ENCODE measurements around the gene TMEM131. TPM values are rescaled to one million over a fixed set of nuclear protein-coding genes. Genes with fewer than 3 reads are reported as not detected.
A peak's percentile ranks its signal among the peaks of the same experiment; 100 is the strongest.

The TMEM131 gene
- total RNA-seq, 1 donor: 30.0 TPM

DNA sequence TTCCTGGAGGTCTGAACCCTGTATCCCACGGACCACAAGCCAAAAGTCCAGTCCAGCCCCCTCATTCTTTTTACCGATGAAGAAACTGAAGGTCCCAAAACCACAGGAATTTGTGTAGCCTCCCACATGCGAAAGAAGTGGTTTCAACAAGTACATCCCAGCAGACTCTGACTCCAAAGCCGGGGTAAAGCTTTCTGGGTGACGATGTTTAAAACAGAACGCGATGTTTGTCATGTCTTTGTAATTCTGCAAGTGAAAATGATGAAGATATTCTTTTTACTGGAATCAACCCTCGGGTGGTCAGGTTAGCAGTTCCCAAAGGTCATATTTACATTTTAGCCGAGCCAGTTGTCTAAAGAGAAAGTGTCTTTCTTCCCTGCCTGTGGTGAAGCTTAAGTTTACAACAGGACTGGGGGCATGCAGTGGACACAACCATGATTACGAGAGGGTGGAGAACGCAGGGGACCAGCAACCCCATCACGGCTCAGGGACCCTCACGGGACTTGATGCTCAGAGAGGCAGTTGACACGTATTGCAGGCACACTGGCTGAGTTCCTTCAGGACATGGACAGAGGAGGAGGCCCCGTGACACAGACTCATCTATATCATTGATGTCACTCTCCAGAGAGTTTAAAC lies 17.8 kb upstream of the TMEM131 start:
- Histone ChIP-seq H3K27me3 (ENCODE audit: insufficient read depth, low read length) (no peaks in the 10 kb centered on the region), H3K27ac (ENCODE audit: low read depth, low read length) (peak overlapping the region; percentile 58), H3K4me1 (ENCODE audit: insufficient read depth, low read length) (peaks cover 30% of the 10 kb centered on the region), H3K4me3 (ENCODE audit: insufficient read depth, low read length) (peak overlapping the region; percentile 60), H2AFZ (ENCODE audit: low read length) (peak overlapping the region; percentile 88), H3K36me3 (ENCODE audit: insufficient read depth, low read length) (no peaks in the 10 kb centered on the region), H3K79me2 (ENCODE audit: insufficient read depth, low read length) (no peaks in the 10 kb centered on the region), H3K4me2 (ENCODE audit: insufficient read depth, low read length) (peak overlapping the region; percentile 86), H4K20me1 (ENCODE audit: insufficient read depth, low read length) (no peaks in the 10 kb centered on the region), H3K9me3 (ENCODE audit: low read depth, low read length) (no peaks in the 10 kb centered on the region)
- peak; percentile 90 for DNase-seq (ENCODE audit: insufficient read length, low spot score, missing footprints)
- TF ChIP-seq CTCF (IDR thresholded peaks at IDR 0.05; ENCODE audit: extremely low read depth, low read depth, low read length): no peak

GRCh38 chr2:98012561-98012991 lies 16.8 kb upstream of the TMEM131 start:
- no peak for DNase-seq (ENCODE audit: insufficient read length, low spot score, missing footprints)
- Histone ChIP-seq H2AFZ (ENCODE audit: low read length) (no peak overlapping the region), H3K4me3 (ENCODE audit: insufficient read depth, low read length) (no peak overlapping the region), H3K79me2 (ENCODE audit: insufficient read depth, low read length) (no peaks in the 10 kb centered on the region), H3K36me3 (ENCODE audit: insufficient read depth, low read length) (no peaks in the 10 kb centered on the region), H3K27ac (ENCODE audit: low read depth, low read length) (no peak overlapping the region), H3K4me1 (ENCODE audit: insufficient read depth, low read length) (peaks cover 30% of the 10 kb centered on the region), H3K9me3 (ENCODE audit: low read depth, low read length) (no peaks in the 10 kb centered on the region), H3K4me2 (ENCODE audit: insufficient read depth, low read length) (no peak overlapping the region), H3K27me3 (ENCODE audit: insufficient read depth, low read length) (no peaks in the 10 kb centered on the region), H4K20me1 (ENCODE audit: insufficient read depth, low read length) (no peaks in the 10 kb centered on the region)
- TF ChIP-seq CTCF (IDR thresholded peaks at IDR 0.05; ENCODE audit: extremely low read depth, low read depth, low read length): no peak

DNA sequence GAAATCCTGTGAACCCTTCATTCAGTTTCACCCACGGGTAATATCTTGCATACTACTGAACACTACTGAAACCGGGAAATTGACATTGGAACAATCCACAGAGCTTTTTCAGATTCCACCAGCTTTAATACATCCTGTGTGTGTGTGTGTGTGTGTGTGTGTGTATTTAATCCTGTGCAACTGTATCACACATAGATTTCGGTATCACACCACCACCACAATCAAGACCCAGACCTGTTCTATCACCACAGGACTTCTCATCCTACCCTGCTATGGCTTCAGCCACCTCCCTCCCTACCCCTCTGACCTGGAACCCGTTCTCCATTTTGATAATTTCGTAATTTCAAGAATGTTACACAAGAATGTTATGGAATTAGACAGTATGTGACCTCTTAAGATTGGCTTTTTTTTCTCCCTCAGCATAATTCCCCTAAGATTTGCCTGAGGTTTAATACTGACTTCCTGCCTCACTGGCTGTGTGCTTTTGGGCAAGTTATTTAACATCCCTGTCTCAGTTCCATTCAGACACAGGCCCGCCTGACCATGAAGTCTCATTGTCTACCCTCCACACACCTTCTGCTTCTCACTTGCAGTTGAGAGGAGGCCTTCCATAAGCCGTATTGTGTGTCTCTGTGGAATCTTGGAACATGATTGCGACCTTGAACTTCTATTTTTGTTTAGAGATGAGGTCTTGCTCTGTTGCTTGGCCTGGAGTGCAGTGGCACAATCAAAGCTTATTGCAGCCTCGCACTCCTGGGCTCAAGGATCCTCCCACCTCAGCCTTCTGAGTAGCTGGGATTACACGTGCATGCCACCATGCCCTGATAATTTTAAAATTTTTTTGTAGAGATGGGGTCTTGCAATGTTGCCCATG lies 14.4 kb upstream of the TMEM131 start:
- H3K4me1 ChIP-seq (ENCODE audit: insufficient read depth, low read length): peaks cover 25% of the 10 kb centered on the region

More for the DNA sequence above, 14.4 kb upstream of the TMEM131 start:
- Histone ChIP-seq H3K4me2 (ENCODE audit: insufficient read depth, low read length) (peak overlapping the region; percentile 32), H3K27ac (ENCODE audit: low read depth, low read length) (peak overlapping the region; percentile 41), H2AFZ (ENCODE audit: low read length) (peak overlapping the region; percentile 91), H3K4me3 (ENCODE audit: insufficient read depth, low read length) (peak overlapping the region; percentile 19), H3K9me3 (ENCODE audit: low read depth, low read length) (no peaks in the 10 kb centered on the region), H4K20me1 (ENCODE audit: insufficient read depth, low read length) (no peaks in the 10 kb centered on the region), H3K36me3 (ENCODE audit: insufficient read depth, low read length) (no peaks in the 10 kb centered on the region), H3K27me3 (ENCODE audit: insufficient read depth, low read length) (no peaks in the 10 kb centered on the region), H3K79me2 (ENCODE audit: insufficient read depth, low read length) (no peaks in the 10 kb centered on the region)
- TF ChIP-seq CTCF (IDR thresholded peaks at IDR 0.05; ENCODE audit: extremely low read depth, low read depth, low read length): no peak
- DNase-seq (ENCODE audit: insufficient read length, low spot score, missing footprints): peak; percentile 68

Measured in osteoblast (primary cell).